PC-9 (cell line): ENCODE results near the gene WDR59.

ENCODE experiments used
- CTCF ChIP-seq: fragments of 200-600 bp; sonication (generic); conservative IDR thresholded peaks from 2 replicates; pipeline ENCODE4 v1.6.1; 2017; ENCODE audit warnings: mixed run types, antibody characterized with exemption, mild to moderate bottlenecking, moderate library complexity
- EZH2 ChIP-seq: fragments of 200-600 bp; sonication (generic); IDR thresholded peaks from 2 replicates; pipeline ENCODE4 v1.8.0; 2017; ENCODE audit warnings: antibody characterized with exemption, low read depth

GRCh38 chr16:74874912-74875546 is 109.9 kb downstream of the WDR59 start:
- TF ChIP-seq CTCF, result no peak
- TF ChIP-seq EZH2, result no peak
